ENCODE data around the gene CXCL10. TPM values are rescaled to one million over a fixed set of nuclear protein-coding genes. Genes with fewer than 3 reads are reported as not detected.

The CXCL10 gene
- total and polyA plus RNA-seq, 4 donors, result 0.84 to 9.4 (median 1.2) TPM

- DNase-seq (ENCODE audit: low spot score), result no peak
- Histone ChIP-seq H3K9me3 (ENCODE audit: control insufficient read depth in 4 of 4, low read length in 3 of 4) (no peaks in the 10 kb centered on the region), H3K4me1 (ENCODE audit: control insufficient read depth in 4 of 4, insufficient read depth in 4 of 4, low read length in 3 of 4) (no peaks in the 10 kb centered on the region), H3K4me3 (ENCODE audit: low read depth in 1 of 3, low read length in 3 of 3) (no peak overlapping the region), H3K27me3 (ENCODE audit: control insufficient read depth in 4 of 4, insufficient read depth in 4 of 4, low read length in 3 of 4) (no peaks in the 10 kb centered on the region), H3K27ac (ENCODE audit: low read depth in 1 of 2, low read length in 2 of 2) (no peak overlapping the region), H3K9ac (ENCODE audit: low read depth in 1 of 2, low read length in 2 of 2) (no peak overlapping the region), H3K36me3 (ENCODE audit: control insufficient read depth in 4 of 4, insufficient read depth in 3 of 4, low read depth in 1 of 4, low read length in 3 of 4) (no peaks in the 10 kb centered on the region)
- WGBS, result 74% methylated on average over 3 of the region's 3 CpGs
- TF ChIP-seq TAF1 (conservative IDR thresholded peaks at IDR 0.05) (no peak), ZBTB33 (IDR thresholded peaks at IDR 0.05) (no peak), HNF4G (IDR thresholded peaks at IDR 0.05) (no peak), MAX (IDR thresholded peaks at IDR 0.05) (no peak), NR2F2 (IDR thresholded peaks at IDR 0.05) (no peak), REST (IDR thresholded peaks at IDR 0.05) (no peak), FOXA1 (IDR thresholded peaks at IDR 0.05) (no peak), YY1 (IDR thresholded peaks at IDR 0.05) (no peak), RAD21 (IDR thresholded peaks at IDR 0.05) (no peak), SP1 (IDR thresholded peaks at IDR 0.05) (no peak), JUND (IDR thresholded peaks at IDR 0.05) (no peak), EGR1 (IDR thresholded peaks at IDR 0.05; ENCODE audit: low read depth in 2 of 2) (no peak), ATF3 (IDR thresholded peaks at IDR 0.05) (no peak), GABPA (IDR thresholded peaks at IDR 0.05 in 1 of 2, conservative IDR thresholded peaks at IDR 0.05 in 1 of 2) (no peak), CTCF (IDR thresholded peaks at IDR 0.05; ENCODE audit: low read depth, low read length, missing input control) (no peak), FOXA2 (IDR thresholded peaks at IDR 0.05) (no peak), HNF4A (conservative IDR thresholded peaks at IDR 0.05) (no peak), RXRA (IDR thresholded peaks at IDR 0.05) (no peak)
Observed at GRCh38 chr4:76035141-76035540, 11.8 kb upstream of the CXCL10 start.

All from liver (tissue), 9 donors.